ENCODE results near the gene LRWD1. TPM values are rescaled to one million over a fixed set of nuclear protein-coding genes. Genes with fewer than 3 reads are reported as not detected.
"Not testable (repeated sequence)": the region's sequence is repeated elsewhere in the genome, so short reads cannot be mapped to it uniquely, and the experiment has no call there.

Gene LRWD1
- total RNA-seq, 1 donor from 2014 or later: 11.1 TPM

GRCh38 chr7:102436118-102436517 is 28.7 kb upstream of the LRWD1 start:
- intact Hi-C loops (cut with DNase I): no loop called here
- ATAC-seq: no peak
- no peak for DNase-seq (ENCODE audit: low spot score)

- no peak for ATAC-seq
- intact Hi-C loops (cut with DNase I): no loop called here
- DNase-seq (ENCODE audit: low spot score): no peak
Observed at GRCh38 chr7:102439963-102440795, 24.6 kb upstream of the LRWD1 start.

GRCh38 chr7:102444961-102445673 is 19.7 kb upstream of the LRWD1 start:
- ATAC-seq: no peak
- intact Hi-C loops (cut with DNase I): no loop called here

GRCh38 chr7:102445674-102446071 is 19.1 kb upstream of the LRWD1 start:
- intact Hi-C loops (cut with DNase I): no loop called here
- DNase-seq (ENCODE audit: low spot score): no peak
- no peak for ATAC-seq

More at GRCh38 chr7:102444961-102445673, 19.7 kb upstream of the LRWD1 start:
- DNase-seq (ENCODE audit: low spot score): no peak

GRCh38 chr7:102446387-102447156 is 18.2 kb upstream of the LRWD1 start:
- intact Hi-C loops (cut with DNase I): no loop called here
- DNase-seq (ENCODE audit: low spot score): no peak
- no peak for ATAC-seq

GRCh38 chr7:102447311-102447710 is 17.5 kb upstream of the LRWD1 start:
- ATAC-seq (no peak), DNase-seq (ENCODE audit: low spot score) (no peak)
- intact Hi-C loops (cut with DNase I): no loop called here

GRCh38 chr7:102449136-102449535 is 15.6 kb upstream of the LRWD1 start:
- intact Hi-C loops (cut with DNase I): no loop called here
- ATAC-seq: no peak
- DNase-seq (ENCODE audit: low spot score): no peak

- ATAC-seq (no peak), DNase-seq (ENCODE audit: low spot score) (no peak)
- intact Hi-C loops (cut with DNase I): no loop called here
Observed at GRCh38 chr7:102450242-102450641, 14.5 kb upstream of the LRWD1 start.

- intact Hi-C loops (cut with DNase I): no loop called here
- no peak for ATAC-seq
- DNase-seq (ENCODE audit: low spot score): no peak
Observed at GRCh38 chr7:102451371-102452054, 13.3 kb upstream of the LRWD1 start.

- DNase-seq (ENCODE audit: low spot score) (no peak), ATAC-seq (no peak)
- intact Hi-C loops (cut with DNase I): no loop called here
Observed at GRCh38 chr7:102452451-102452850, 12.3 kb upstream of the LRWD1 start.

- intact Hi-C loops (cut with DNase I): no loop called here
- ATAC-seq (no peak), DNase-seq (ENCODE audit: low spot score) (no peak)
Observed at GRCh38 chr7:102453319-102453718, 11.5 kb upstream of the LRWD1 start.

- intact Hi-C loops (cut with DNase I): no loop called here
- ATAC-seq (no peak), DNase-seq (ENCODE audit: low spot score) (no peak)
Observed at GRCh38 chr7:102454468-102454867, 10.3 kb upstream of the LRWD1 start.

- DNase-seq (ENCODE audit: low spot score); ATAC-seq; intact Hi-C loops (cut with DNase I): not testable (repeated sequence)
Observed at GRCh38 chr7:102454932-102455331, 9.9 kb upstream of the LRWD1 start.

GRCh38 chr7:102455596-102455995 is 9.2 kb upstream of the LRWD1 start:
- no peak for ATAC-seq
- intact Hi-C loops (cut with DNase I): no loop called here
- no peak for DNase-seq (ENCODE audit: low spot score)

GRCh38 chr7:102456327-102456726 is 8.5 kb upstream of the LRWD1 start:
- ATAC-seq: no peak
- intact Hi-C loops (cut with DNase I): no loop called here

GRCh38 chr7:102457352-102457924 is 7.3 kb upstream of the LRWD1 start:
- ATAC-seq: no peak
- intact Hi-C loops (cut with DNase I): no loop called here
- DNase-seq (ENCODE audit: low spot score): no peak

More at GRCh38 chr7:102456327-102456726, 8.5 kb upstream of the LRWD1 start:
- no peak for DNase-seq (ENCODE audit: low spot score)

- intact Hi-C loops (cut with DNase I): no loop called here
- no peak for DNase-seq (ENCODE audit: low spot score)
- no peak for ATAC-seq
Observed at GRCh38 chr7:102459221-102459844, 5.5 kb upstream of the LRWD1 start.

GRCh38 chr7:102460467-102460866 is 4.3 kb upstream of the LRWD1 start:
- ATAC-seq (no peak), DNase-seq (ENCODE audit: low spot score) (no peak)
- intact Hi-C loops (cut with DNase I): no loop called here
